ENCODE data around the gene KLF8. TPM values are rescaled to one million over a fixed set of nuclear protein-coding genes. Genes with fewer than 3 reads are reported as not detected.

Gene KLF8
- total and polyA plus RNA-seq, 2 of the 13 experiments (the other 11 are each of a cell fraction or from before 2014, with no cell fraction given), result 0.03 TPM; not detected in 1

DNA sequence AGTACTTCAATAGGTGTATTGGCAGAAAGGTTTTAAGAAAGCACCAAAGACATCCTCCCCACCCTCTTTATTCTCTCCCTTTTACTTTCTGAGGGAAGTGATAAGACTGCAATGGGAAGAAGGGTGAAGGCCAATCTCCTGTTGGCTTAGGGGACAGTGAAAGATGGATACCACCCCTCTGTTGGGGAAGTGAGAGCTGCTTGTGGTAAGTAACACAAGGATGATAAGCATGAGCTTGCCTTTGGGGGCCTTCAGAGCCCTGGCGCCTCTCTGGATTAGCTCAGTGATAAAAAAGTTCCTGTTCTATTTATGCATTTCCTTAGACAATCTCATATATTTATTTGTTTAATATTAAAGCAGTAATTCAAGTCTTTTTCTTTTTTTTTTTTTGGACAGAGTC, 5.2 kb upstream of the KLF8 start:
- Histone ChIP-seq H3K4me3 (replicated peaks in 1 of 3; ENCODE audit: insufficient read depth in 1 of 3, low read depth in 2 of 3, low read length in 3 of 3) (no peak overlapping the region), H3K4me2 (ENCODE audit: low read depth, low read length) (no peak overlapping the region), H3K36me3 (replicated peaks in 1 of 2; ENCODE audit: control insufficient read depth in 1 of 2, insufficient read depth in 2 of 2, low read length in 2 of 2) (no peaks in the 10 kb centered on the region), H3K27ac (ENCODE audit: extremely low read length, insufficient read depth, low read length) (no peak overlapping the region), H2AFZ (ENCODE audit: low read length) (no peak overlapping the region), H3K9ac (ENCODE audit: insufficient read depth, low read depth, low read length) (no peak overlapping the region), H4K20me1 (ENCODE audit: insufficient read depth, low read length) (no peaks in the 10 kb centered on the region), H3K4me1 (ENCODE audit: insufficient read depth, low read length) (no peaks in the 10 kb centered on the region), H3K9me3 (ENCODE audit: low read length) (no peaks in the 10 kb centered on the region), H3K27me3 (ENCODE audit: control insufficient read depth in 1 of 2, insufficient read depth in 2 of 2, low read length in 2 of 2) (no peaks in the 10 kb centered on the region), H3K79me2 (ENCODE audit: insufficient read depth, low read length) (no peaks in the 10 kb centered on the region)
- 33% methylated on average over 1 of the region's 1 CpG for WGBS (ENCODE audit: low lambda C conversion rate)
- in situ Hi-C loops (cut with HindIII; ENCODE audit: extremely low pct_ligation_motif_present, low pct_unique_long_range_greater_than_20kb) (loop anchor here (25.0 kb wide), 1 partner anchor 790 kb away; no protein-coding TSS in a partner anchor), intact Hi-C loops (cut with micrococcal nuclease; ENCODE audit: unreplicated experiment) (no loop called here)
- DNase-seq (ENCODE audit: low spot score), result no peak
- no TSS peak for BruUV-seq (replicated peaks)
- no peak for FAIRE-seq
- ChIA-PET POLR2A (no interaction called here), CTCF (ENCODE audit: low intra/inter-chr PET ratio, low total read pairs) (no interaction called here)
- no peak for ATAC-seq
- TF ChIP-seq DNMT3B (CRISPR knock-in tag; conservative IDR thresholded peaks at IDR 0.05) (no peak), MEF2D (CRISPR knock-in tag; IDR thresholded peaks at IDR 0.05) (no peak), ZNF44 (CRISPR knock-in tag; IDR thresholded peaks at IDR 0.05) (no peak), EEA1 (CRISPR knock-in tag; IDR thresholded peaks at IDR 0.05; ENCODE audit: borderline replicate concordance) (no peak), MLLT10 (CRISPR knock-in tag; IDR thresholded peaks at IDR 0.05) (no peak), ZNF224 (CRISPR knock-in tag; IDR thresholded peaks at IDR 0.05) (no peak), SOX13 (IDR thresholded peaks at IDR 0.05) (no peak), SOX13 (CRISPR knock-in tag; conservative IDR thresholded peaks at IDR 0.05 in 1 of 2, IDR thresholded peaks at IDR 0.05 in 1 of 2) (no peak), ZHX1 (CRISPR knock-in tag; IDR thresholded peaks at IDR 0.05; ENCODE audit: low read depth) (no peak), MXI1 (IDR thresholded peaks at IDR 0.05; ENCODE audit: borderline replicate concordance, low read depth, low read length) (no peak)
- TF ChIP-seq, protein P1, sequence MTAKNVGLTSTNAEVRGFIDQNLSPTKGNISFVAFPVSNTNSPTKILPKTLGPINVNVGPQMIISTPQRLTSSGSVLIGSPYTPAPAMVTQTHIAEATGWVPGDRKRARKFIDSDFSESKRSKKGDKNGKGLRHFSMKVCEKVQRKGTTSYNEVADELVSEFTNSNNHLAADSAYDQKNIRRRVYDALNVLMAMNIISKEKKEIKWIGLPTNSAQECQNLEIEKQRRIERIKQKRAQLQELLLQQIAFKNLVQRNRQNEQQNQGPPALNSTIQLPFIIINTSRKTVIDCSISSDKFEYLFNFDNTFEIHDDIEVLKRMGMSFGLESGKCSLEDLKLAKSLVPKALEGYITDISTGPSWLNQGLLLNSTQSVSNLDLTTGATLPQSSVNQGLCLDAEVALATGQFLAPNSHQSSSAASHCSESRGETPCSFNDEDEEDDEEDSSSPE (CRISPR knock-in tag; IDR thresholded peaks at IDR 0.05), result no peak
- TF ChIP-seq, protein P2, sequence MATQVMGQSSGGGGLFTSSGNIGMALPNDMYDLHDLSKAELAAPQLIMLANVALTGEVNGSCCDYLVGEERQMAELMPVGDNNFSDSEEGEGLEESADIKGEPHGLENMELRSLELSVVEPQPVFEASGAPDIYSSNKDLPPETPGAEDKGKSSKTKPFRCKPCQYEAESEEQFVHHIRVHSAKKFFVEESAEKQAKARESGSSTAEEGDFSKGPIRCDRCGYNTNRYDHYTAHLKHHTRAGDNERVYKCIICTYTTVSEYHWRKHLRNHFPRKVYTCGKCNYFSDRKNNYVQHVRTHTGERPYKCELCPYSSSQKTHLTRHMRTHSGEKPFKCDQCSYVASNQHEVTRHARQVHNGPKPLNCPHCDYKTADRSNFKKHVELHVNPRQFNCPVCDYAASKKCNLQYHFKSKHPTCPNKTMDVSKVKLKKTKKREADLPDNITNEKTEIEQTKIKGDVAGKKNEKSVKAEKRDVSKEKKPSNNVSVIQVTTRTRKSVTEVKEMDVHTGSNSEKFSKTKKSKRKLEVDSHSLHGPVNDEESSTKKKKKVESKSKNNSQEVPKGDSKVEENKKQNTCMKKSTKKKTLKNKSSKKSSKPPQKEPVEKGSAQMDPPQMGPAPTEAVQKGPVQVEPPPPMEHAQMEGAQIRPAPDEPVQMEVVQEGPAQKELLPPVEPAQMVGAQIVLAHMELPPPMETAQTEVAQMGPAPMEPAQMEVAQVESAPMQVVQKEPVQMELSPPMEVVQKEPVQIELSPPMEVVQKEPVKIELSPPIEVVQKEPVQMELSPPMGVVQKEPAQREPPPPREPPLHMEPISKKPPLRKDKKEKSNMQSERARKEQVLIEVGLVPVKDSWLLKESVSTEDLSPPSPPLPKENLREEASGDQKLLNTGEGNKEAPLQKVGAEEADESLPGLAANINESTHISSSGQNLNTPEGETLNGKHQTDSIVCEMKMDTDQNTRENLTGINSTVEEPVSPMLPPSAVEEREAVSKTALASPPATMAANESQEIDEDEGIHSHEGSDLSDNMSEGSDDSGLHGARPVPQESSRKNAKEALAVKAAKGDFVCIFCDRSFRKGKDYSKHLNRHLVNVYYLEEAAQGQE (IDR thresholded peaks at IDR 0.05; ENCODE audit: borderline replicate concordance in 1 of 2, low read depth in 1 of 2, low read length in 2 of 2), result no peak

All from HepG2 (cell line).